ENCODE results near the gene SMYD2. TPM values are rescaled to one million over a fixed set of nuclear protein-coding genes. Genes with fewer than 3 reads are reported as not detected.

The SMYD2 gene
- total RNA-seq, 1 experiment from 2014 or later, result 27.2 TPM

- intact Hi-C loops (cut with micrococcal nuclease), result no loop called here
- no peak overlapping the region for H2AFZ ChIP-seq (ENCODE audit: low read depth, low read length, poor library complexity, severe bottlenecking)
- ChIA-PET RAD21 (ENCODE audit: low non-redundant PET in 1 of 2, low total read pairs in 2 of 2, uncharacterized antibody in 2 of 2, unreplicated experiment in 2 of 2) (no interaction called here), POLR2A (no interaction called here), CTCF (no interaction called here)
- no peaks in the 10 kb centered on the region for H3K9me3 ChIP-seq (ENCODE audit: control insufficient read depth in 1 of 2, insufficient read depth in 1 of 2, low read depth in 1 of 2, low read length in 2 of 2)
- no peaks in the 10 kb centered on the region for H3K79me2 ChIP-seq (ENCODE audit: insufficient read depth, low read length)
- no TSS peak for BruUV-seq (replicated peaks)
- no peak overlapping the region for H3K9ac ChIP-seq (ENCODE audit: low read length)
- no peaks in the 10 kb centered on the region for H3K9me2 ChIP-seq (ENCODE audit: insufficient read depth)
- no peak overlapping the region for H3K4me3 ChIP-seq (replicated peaks in 1 of 2; ENCODE audit: low read depth in 1 of 2, low read length in 2 of 2)
- no peak for DNase-seq (ENCODE audit: low read depth, low spot score)
- H3K4me2 ChIP-seq (ENCODE audit: low read length), result no peak overlapping the region
- no peak for ATAC-seq
- TF ChIP-seq EZH2phosphoT487 (IDR thresholded peaks at IDR 0.05; ENCODE audit: borderline replicate concordance), result no peak
- no peak for TF ChIP-seq JUND (IDR thresholded peaks at IDR 0.05)
- no peak for TF ChIP-seq CEBPB (IDR thresholded peaks at IDR 0.05; ENCODE audit: low read depth)
- TF ChIP-seq POLR2A (IDR thresholded peaks at IDR 0.05; ENCODE audit: borderline replicate concordance, extremely low read depth, insufficient read depth, insufficient read length), result no peak
- TF ChIP-seq ZBTB33 (IDR thresholded peaks at IDR 0.05; ENCODE audit: extremely low read depth, insufficient replicate concordance, low read length), result no peak
- no peak for TF ChIP-seq SIN3A (IDR thresholded peaks at IDR 0.05; ENCODE audit: low read depth)
- no peaks in the 10 kb centered on the region for H4K20me1 ChIP-seq (ENCODE audit: insufficient read depth)
- no peak overlapping the region for H3K27ac ChIP-seq (ENCODE audit: low read depth, low read length)
- H3K36me3 ChIP-seq (ENCODE audit: control insufficient read depth in 1 of 2, insufficient read depth in 2 of 2, low read length in 2 of 2), result no peaks in the 10 kb centered on the region
- no peaks in the 10 kb centered on the region for H3K4me1 ChIP-seq (ENCODE audit: control insufficient read depth in 1 of 2, insufficient read depth in 2 of 2, low read length in 2 of 2)
- no peaks in the 10 kb centered on the region for H3K27me3 ChIP-seq (ENCODE audit: insufficient read depth, low read length)
These were observed 46.9 kb upstream of the SMYD2 start for GRCh38 chr1:214233856-214234634.

GRCh38 chr1:214234635-214235025 lies 46.3 kb upstream of the SMYD2 start:
- DNase-seq (ENCODE audit: low read depth, low spot score) (no peak), ATAC-seq (no peak)
- Histone ChIP-seq H3K4me3 (replicated peaks in 1 of 2; ENCODE audit: low read depth in 1 of 2, low read length in 2 of 2) (no peak overlapping the region), H3K9me3 (ENCODE audit: control insufficient read depth in 1 of 2, insufficient read depth in 1 of 2, low read depth in 1 of 2, low read length in 2 of 2) (no peaks in the 10 kb centered on the region), H3K9ac (ENCODE audit: low read length) (no peak overlapping the region), H3K4me2 (ENCODE audit: low read length) (no peak overlapping the region), H4K20me1 (ENCODE audit: insufficient read depth) (no peaks in the 10 kb centered on the region), H3K36me3 (ENCODE audit: control insufficient read depth in 1 of 2, insufficient read depth in 2 of 2, low read length in 2 of 2) (no peaks in the 10 kb centered on the region), H3K27ac (ENCODE audit: low read depth, low read length) (no peak overlapping the region), H3K9me2 (ENCODE audit: insufficient read depth) (no peaks in the 10 kb centered on the region), H3K79me2 (ENCODE audit: insufficient read depth, low read length) (no peaks in the 10 kb centered on the region), H2AFZ (ENCODE audit: low read depth, low read length, poor library complexity, severe bottlenecking) (no peak overlapping the region), H3K27me3 (ENCODE audit: insufficient read depth, low read length) (no peaks in the 10 kb centered on the region), H3K4me1 (ENCODE audit: control insufficient read depth in 1 of 2, insufficient read depth in 2 of 2, low read length in 2 of 2) (no peaks in the 10 kb centered on the region)
- ChIA-PET RAD21 (ENCODE audit: low non-redundant PET in 1 of 2, low total read pairs in 2 of 2, uncharacterized antibody in 2 of 2, unreplicated experiment in 2 of 2) (no interaction called here), POLR2A (no interaction called here), CTCF (no interaction called here)
- intact Hi-C loops (cut with micrococcal nuclease), result no loop called here
- BruUV-seq (replicated peaks), result no TSS peak
- TF ChIP-seq ZNF274 (IDR thresholded peaks at IDR 0.05; ENCODE audit: low read depth, low read length) (no peak), ZFX (IDR thresholded peaks at IDR 0.05) (no peak), POLR2A (IDR thresholded peaks at IDR 0.05; ENCODE audit: borderline replicate concordance, extremely low read depth, insufficient read depth, insufficient read length) (no peak), FOSL1 (IDR thresholded peaks at IDR 0.05; ENCODE audit: low read depth) (no peak), SIN3A (IDR thresholded peaks at IDR 0.05; ENCODE audit: low read depth) (no peak), SP1 (IDR thresholded peaks at IDR 0.05; ENCODE audit: low read depth) (no peak), EZH2 (IDR thresholded peaks at IDR 0.05) (no peak), POLR2AphosphoS5 (IDR thresholded peaks at IDR 0.05; ENCODE audit: low read depth, low read length) (no peak), SRF (IDR thresholded peaks at IDR 0.05; ENCODE audit: low read depth) (no peak), EGR1 (IDR thresholded peaks at IDR 0.05; ENCODE audit: low read depth) (no peak), RAD21 (IDR thresholded peaks at IDR 0.05; ENCODE audit: low read depth) (no peak), YY1 (IDR thresholded peaks at IDR 0.05; ENCODE audit: extremely low read depth, insufficient replicate concordance, low read depth, low read length) (no peak), CEBPB (IDR thresholded peaks at IDR 0.05; ENCODE audit: low read depth) (no peak), REST (IDR thresholded peaks at IDR 0.05; ENCODE audit: low read depth) (no peak)
